Adipose tissue (tissue), 3 donors: ENCODE results near the gene MDFI. TPM values are rescaled to one million over a fixed set of nuclear protein-coding genes. Genes with fewer than 3 reads are reported as not detected.

Experiments used
- H3K27ac ChIP-seq: one replicate; pipeline ENCODE4 v1.5.1; 2013; ENCODE audit warnings: low read depth, low read length
- WGBS, 3 donors: extraction: QIAGEN DNeasy Blood & Tissue Kit; methylation state at CpG; one replicate each; pipeline ENCODE4 v1.1.7; 2013; 5-methylcytosine and 5-hydroxymethylcytosine counted together
- polyA plus RNA-seq, 3 donors: library from polyadenylated mRNA; stranded (reverse); fragments of 200-250 nt; gene quantifications; one replicate each; pipeline ENCODE4 v1.2.3, GENCODE V29; 2013
- donor health status: healthy with polysubstance abuse.
- donor health status: Bipolar disorder and iron deficiency.
- donor health status: healthy.

Gene MDFI
- polyA plus RNA-seq, 3 donors: 5.5 to 178 (median 47.3) TPM

- H3K27ac ChIP-seq: no peak overlapping the region
- 86 to 90% (median 89%) methylated on average over 8 of the region's 8 CpGs for WGBS, 3 donors
Measured at GRCh38 chr6:41691426-41692079, 53.3 kb downstream of the MDFI start.

- H3K27ac ChIP-seq: no peak overlapping the region
Measured at GRCh38 chr6:41692080-41692675, 53.9 kb downstream of the MDFI start.

- H3K27ac ChIP-seq: no peak overlapping the region
- WGBS, 3 donors: 85 to 96% (median 91%) methylated on average over 2 of the region's 2 CpGs
Measured at GRCh38 chr6:41692730-41693129, 54.5 kb downstream of the MDFI start.

- no peak overlapping the region for H3K27ac ChIP-seq
- 75 to 81% (median 78%) methylated on average over 9 to 10 of the region's 10 CpGs for WGBS, 3 donors
Measured at GRCh38 chr6:41693281-41694240, 55.3 kb downstream of the MDFI start.

- H3K27ac ChIP-seq: no peak overlapping the region
Measured at GRCh38 chr6:41694815-41695526, 56.7 kb downstream of the MDFI start.

GRCh38 chr6:41695825-41696224 is 57.6 kb downstream of the MDFI start:
- H3K27ac ChIP-seq: no peak overlapping the region
- 85 to 91% (median 90%) methylated on average over 6 of the region's 6 CpGs for WGBS, 3 donors

More at GRCh38 chr6:41694815-41695526, 56.7 kb downstream of the MDFI start:
- WGBS, 3 donors: 78 to 89% (median 88%) methylated on average over 6 of the region's 6 CpGs

GRCh38 chr6:41696788-41697187 is 58.5 kb downstream of the MDFI start:
- WGBS, 3 donors: 94 to 97% (median 97%) methylated on average over 6 of the region's 6 CpGs

GRCh38 chr6:41697861-41698781 is 59.9 kb downstream of the MDFI start:
- H3K27ac ChIP-seq: no peak overlapping the region
- 69 to 72% (median 71%) methylated on average over 15 of the region's 15 CpGs for WGBS, 3 donors

More at GRCh38 chr6:41696788-41697187, 58.5 kb downstream of the MDFI start:
- H3K27ac ChIP-seq: no peak overlapping the region

- no peak overlapping the region for H3K27ac ChIP-seq
- 80 to 93% (median 92%) methylated on average over 2 of the region's 2 CpGs for WGBS, 3 donors
Measured at GRCh38 chr6:41699063-41699462, 60.8 kb downstream of the MDFI start.

GRCh38 chr6:41700463-41701347 is 62.4 kb downstream of the MDFI start:
- WGBS, 3 donors: 82 to 85% (median 82%) methylated on average over 20 of the region's 20 CpGs
- no peak overlapping the region for H3K27ac ChIP-seq

GRCh38 chr6:41702089-41702745 is 63.9 kb downstream of the MDFI start:
- 94 to 97% (median 94%) methylated on average over 10 of the region's 10 CpGs for WGBS, 3 donors
- H3K27ac ChIP-seq: no peak overlapping the region

GRCh38 chr6:41702771-41703494 is 64.7 kb downstream of the MDFI start:
- no peak overlapping the region for H3K27ac ChIP-seq
- 83 to 96% (median 91%) methylated on average over 14 of the region's 14 CpGs for WGBS, 3 donors
